ENCODE measurements around the gene AEBP1.

AEBP1 gene

GRCh38 chr7:44086627-44087026, 17.5 kb upstream of the AEBP1 start:
- no peak for DNase-seq

GRCh38 chr7:44087911-44088838, 16.0 kb upstream of the AEBP1 start:
- DNase-seq = no peak

- DNase-seq = no peak
These were observed 11.0 kb upstream of the AEBP1 start for GRCh38 chr7:44093102-44093641.

- DNase-seq = no peak
These were observed 9.8 kb upstream of the AEBP1 start for GRCh38 chr7:44094365-44094764.

GRCh38 chr7:44094883-44095592, 9.1 kb upstream of the AEBP1 start:
- DNase-seq = no peak

GRCh38 chr7:44095781-44096180, 8.4 kb upstream of the AEBP1 start:
- no peak for DNase-seq

- no peak for DNase-seq
These were observed 7.7 kb upstream of the AEBP1 start for GRCh38 chr7:44096326-44096881.

GRCh38 chr7:44097064-44097932, 6.8 kb upstream of the AEBP1 start:
- no peak for DNase-seq

GRCh38 chr7:44098092-44099068, 5.8 kb upstream of the AEBP1 start:
- no peak for DNase-seq

- DNase-seq = no peak
These were observed 4.5 kb upstream of the AEBP1 start for GRCh38 chr7:44099669-44100068.

GRCh38 chr7:44100458-44101302, 3.5 kb upstream of the AEBP1 start:
- no peak for DNase-seq

GRCh38 chr7:44101303-44101965, 2.7 kb upstream of the AEBP1 start:
- no peak for DNase-seq

- DNase-seq = no peak
These were observed 1.9 kb upstream of the AEBP1 start for GRCh38 chr7:44101966-44102845.

- DNase-seq = no peak
These were observed 1.1 kb upstream of the AEBP1 start for GRCh38 chr7:44102846-44103565.

- DNase-seq = no peak
These were observed 601 bp upstream of the AEBP1 start for GRCh38 chr7:44103566-44103922.

GRCh38 chr7:44104860-44105771, 971 bp downstream of the AEBP1 start:
- DNase-seq = no peak

- DNase-seq = no peak
These were observed 1.7 kb downstream of the AEBP1 start for GRCh38 chr7:44105832-44106231.

All from SIG-M5 (cell line).